ENCODE measurements around the gene NT5E. TPM values are rescaled to one million over a fixed set of nuclear protein-coding genes. Genes with fewer than 3 reads are reported as not detected.
"Not testable (repeated sequence)": the region's sequence is repeated elsewhere in the genome, so short reads cannot be mapped to it uniquely, and the experiment has no call there.

NT5E gene
- total and polyA plus RNA-seq, 12 donors = 0.88 to 8.4 (median 4.2) TPM

DNA sequence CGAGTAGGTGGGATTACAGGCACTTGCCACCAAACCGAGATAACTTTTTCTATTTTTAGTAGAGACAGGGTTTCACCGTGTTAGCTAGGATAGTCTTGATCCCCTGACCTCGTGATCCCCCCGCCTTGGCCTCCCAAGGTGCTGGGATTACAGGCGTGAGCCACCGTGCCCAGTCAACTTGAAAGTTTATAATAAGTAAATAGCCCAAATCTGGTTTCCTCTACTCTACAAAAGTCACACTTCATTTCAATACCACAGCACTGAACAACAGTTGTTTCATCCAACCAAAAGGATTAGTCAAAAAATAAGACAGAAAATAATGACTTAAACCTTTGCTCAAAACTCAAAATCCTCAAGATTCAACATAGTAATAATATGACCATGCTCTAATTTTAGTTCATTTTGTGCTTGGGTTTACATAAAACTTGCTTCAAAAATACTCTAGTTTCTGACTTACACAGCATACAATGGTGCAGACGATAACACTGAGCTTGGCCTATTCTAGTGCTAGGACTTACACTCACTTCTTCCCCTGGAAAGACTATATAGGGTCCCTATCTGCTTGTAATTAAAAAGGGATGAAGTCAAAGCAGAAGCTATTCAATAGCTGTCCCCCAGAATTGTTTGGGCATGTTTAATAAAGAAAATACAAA lies 56.7 kb downstream of the NT5E start:
- DNase-seq (no peak), ATAC-seq (no peak)
- no peaks in the 10 kb centered on the region for H3K9me3 ChIP-seq
- no peak overlapping the region for H3K4me3 ChIP-seq
- no peak overlapping the region for H3K27ac ChIP-seq
- H3K27me3 ChIP-seq = no peaks in the 10 kb centered on the region
- WGBS, 2 donors = 78 to 85% methylated on average over 8 of the region's 8 CpGs
- H3K4me1 ChIP-seq = no peaks in the 10 kb centered on the region
- TF ChIP-seq, protein P1, sequence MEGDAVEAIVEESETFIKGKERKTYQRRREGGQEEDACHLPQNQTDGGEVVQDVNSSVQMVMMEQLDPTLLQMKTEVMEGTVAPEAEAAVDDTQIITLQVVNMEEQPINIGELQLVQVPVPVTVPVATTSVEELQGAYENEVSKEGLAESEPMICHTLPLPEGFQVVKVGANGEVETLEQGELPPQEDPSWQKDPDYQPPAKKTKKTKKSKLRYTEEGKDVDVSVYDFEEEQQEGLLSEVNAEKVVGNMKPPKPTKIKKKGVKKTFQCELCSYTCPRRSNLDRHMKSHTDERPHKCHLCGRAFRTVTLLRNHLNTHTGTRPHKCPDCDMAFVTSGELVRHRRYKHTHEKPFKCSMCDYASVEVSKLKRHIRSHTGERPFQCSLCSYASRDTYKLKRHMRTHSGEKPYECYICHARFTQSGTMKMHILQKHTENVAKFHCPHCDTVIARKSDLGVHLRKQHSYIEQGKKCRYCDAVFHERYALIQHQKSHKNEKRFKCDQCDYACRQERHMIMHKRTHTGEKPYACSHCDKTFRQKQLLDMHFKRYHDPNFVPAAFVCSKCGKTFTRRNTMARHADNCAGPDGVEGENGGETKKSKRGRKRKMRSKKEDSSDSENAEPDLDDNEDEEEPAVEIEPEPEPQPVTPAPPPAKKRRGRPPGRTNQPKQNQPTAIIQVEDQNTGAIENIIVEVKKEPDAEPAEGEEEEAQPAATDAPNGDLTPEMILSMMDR (IDR thresholded peaks at IDR 0.05) = no peak
- H3K36me3 ChIP-seq = peaks cover 0 to 99% (median 10%) of the 10 kb centered on the region in 9 donors
- intact Hi-C loops (cut with DNase I) = no loop called here

DNA sequence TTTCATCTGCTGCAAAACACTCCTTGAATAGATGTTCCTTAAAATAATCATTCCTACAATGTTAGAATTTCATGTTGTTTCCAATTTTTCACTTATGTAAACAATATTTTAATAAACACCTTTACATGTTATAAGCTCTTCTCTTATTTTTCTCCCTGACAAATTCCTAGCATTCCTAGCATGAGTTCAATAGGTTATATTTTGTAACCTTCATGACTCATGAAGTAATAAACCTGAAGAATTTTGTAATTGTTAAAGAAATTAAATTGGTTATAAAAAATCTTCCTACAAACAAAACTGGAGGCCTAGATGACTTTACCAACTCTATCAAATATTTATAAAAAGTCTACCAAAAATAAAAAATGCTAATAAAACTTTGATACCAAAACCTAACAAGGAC lies 66.3 kb downstream of the NT5E start:
- DNase-seq (no peak), ATAC-seq (no peak)
- TF ChIP-seq, protein P1 (IDR thresholded peaks at IDR 0.05) = no peak
- H3K9me3 ChIP-seq = no peaks in the 10 kb centered on the region
- H3K4me1 ChIP-seq = no peaks in the 10 kb centered on the region
- no peak overlapping the region for H3K27ac ChIP-seq
- peaks cover 0 to 96% (median 37%) of the 10 kb centered on the region in 9 donors for H3K36me3 ChIP-seq
- H3K27me3 ChIP-seq = no peaks in the 10 kb centered on the region
- intact Hi-C loops (cut with DNase I) = no loop called here
- no peak overlapping the region for H3K4me3 ChIP-seq

DNA sequence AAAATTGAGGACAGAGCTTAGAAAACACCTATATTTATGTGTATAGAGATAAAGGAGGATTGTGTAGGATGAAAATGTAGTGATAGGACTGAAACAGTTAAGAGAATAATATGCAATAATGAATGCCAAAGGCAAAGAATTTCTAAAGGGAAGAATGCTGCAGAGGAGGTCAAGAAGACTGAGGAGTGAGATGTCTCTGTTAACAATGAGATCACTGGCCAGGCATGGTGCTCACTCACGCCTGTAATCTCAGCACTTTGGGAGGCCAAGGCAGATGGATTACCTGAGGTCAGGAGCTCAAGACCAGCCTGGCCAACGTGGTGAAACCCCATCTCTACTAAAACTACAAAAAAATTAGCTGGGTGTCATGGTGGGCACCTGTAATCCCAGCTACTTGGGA lies 74.4 kb downstream of the NT5E start:
- H3K4me1 ChIP-seq; DNase-seq; intact Hi-C loops (cut with DNase I); H3K4me3 ChIP-seq; H3K27ac ChIP-seq; ATAC-seq; H3K27me3 ChIP-seq; H3K9me3 ChIP-seq: not testable (repeated sequence)
- 82 to 93% methylated on average over 2 of the region's 2 CpGs for WGBS, 2 donors
- H3K36me3 ChIP-seq = peaks cover 0 to 100% (median 43%) of the 10 kb centered on the region in 9 donors

DNA sequence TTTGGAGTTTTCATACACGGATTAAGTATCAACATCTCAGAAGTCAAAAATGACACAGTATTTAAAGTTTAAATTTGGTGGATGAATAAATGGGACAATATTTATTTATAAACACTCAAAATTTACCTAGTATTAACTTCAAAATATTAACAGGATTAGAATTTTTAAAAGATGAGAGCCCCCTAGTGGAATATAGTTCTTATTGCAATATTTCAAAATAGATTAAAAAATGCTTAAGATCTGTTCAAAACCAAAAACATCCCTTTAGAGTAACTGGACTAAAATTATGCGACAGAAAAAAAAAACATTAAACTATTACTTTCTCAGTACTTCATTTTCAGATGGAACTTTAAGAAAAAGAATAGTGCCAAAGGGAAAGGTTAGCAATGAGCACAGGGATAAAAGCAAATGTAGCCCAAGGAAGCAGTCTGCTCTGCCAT lies 87.2 kb downstream of the NT5E start:
- H3K4me1 ChIP-seq = no peaks in the 10 kb centered on the region
- H3K9me3 ChIP-seq = no peaks in the 10 kb centered on the region
- intact Hi-C loops (cut with DNase I) = loop anchor here in 1 of 10 donors (10.0 kb wide), 1 partner anchor 138 kb away; no protein-coding TSS in a partner anchor
- H3K4me3 ChIP-seq = no peak overlapping the region
- ATAC-seq (no peak), DNase-seq (no peak)
- TF ChIP-seq, protein P1 (IDR thresholded peaks at IDR 0.05) = peak; percentile 49 to 76 (median 67)
- no peak overlapping the region for H3K27ac ChIP-seq
- no peaks in the 10 kb centered on the region for H3K27me3 ChIP-seq
- peaks cover 0 to 91% (median 13%) of the 10 kb centered on the region in 9 donors for H3K36me3 ChIP-seq
- WGBS, 2 donors = 61 to 64% methylated on average over 2 of the region's 2 CpGs

DNA sequence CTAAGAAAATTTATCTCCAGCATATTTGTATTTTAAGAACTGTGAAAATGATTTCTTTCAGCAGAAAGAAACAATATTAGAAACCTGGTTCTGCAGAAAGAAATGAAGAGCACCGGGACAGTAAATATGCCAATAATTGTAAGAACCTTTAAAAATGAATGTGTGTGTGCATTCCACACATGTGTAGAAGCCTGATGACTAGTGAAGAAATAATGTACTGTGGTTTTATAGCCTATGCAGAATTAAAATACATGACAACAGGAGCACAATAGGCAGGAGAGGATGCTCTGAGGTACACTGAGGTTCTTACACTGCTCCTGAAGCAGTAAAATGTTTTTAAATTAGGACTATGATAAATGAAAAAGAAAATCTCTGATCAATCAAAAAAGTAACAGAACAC lies 94.9 kb downstream of the NT5E start:
- peaks cover 0 to 100% (median 30%) of the 10 kb centered on the region in 9 donors for H3K36me3 ChIP-seq
- H3K27me3 ChIP-seq = no peaks in the 10 kb centered on the region
- DNase-seq = no peak
- H3K27ac ChIP-seq = no peak overlapping the region
- ATAC-seq = no peak
- H3K9me3 ChIP-seq = no peaks in the 10 kb centered on the region
- TF ChIP-seq, protein P1 (IDR thresholded peaks at IDR 0.05) = no peak
- H3K4me3 ChIP-seq = no peak overlapping the region
- 97 to 100% methylated on average over 1 of the region's 1 CpG for WGBS, 2 donors
- intact Hi-C loops (cut with DNase I) = no loop called here
- no peaks in the 10 kb centered on the region for H3K4me1 ChIP-seq
